ENCODE results near the gene BCAR1.
"Not testable (repeated sequence)": the region's sequence is repeated elsewhere in the genome, so short reads cannot be mapped to it uniquely, and the experiment has no call there.

The BCAR1 gene

GRCh38 chr16:75256696-75257343 is 5.4 kb upstream of the BCAR1 start:
- in situ Hi-C loops (cut with HindIII; ENCODE audit: low sequenced_read_pairs) = no loop called here

- in situ Hi-C loops (cut with HindIII; ENCODE audit: low sequenced_read_pairs) = no loop called here
These were observed 4.7 kb upstream of the BCAR1 start for GRCh38 chr16:75256059-75256571.

GRCh38 chr16:75254359-75254837 is 3.0 kb upstream of the BCAR1 start:
- in situ Hi-C loops (cut with HindIII; ENCODE audit: low sequenced_read_pairs) = no loop called here

GRCh38 chr16:75252946-75253911 is 1.8 kb upstream of the BCAR1 start:
- in situ Hi-C loops (cut with HindIII; ENCODE audit: low sequenced_read_pairs) = no loop called here

GRCh38 chr16:75252049-75252864 is 833 bp upstream of the BCAR1 start:
- in situ Hi-C loops (cut with HindIII; ENCODE audit: low sequenced_read_pairs) = no loop called here

GRCh38 chr16:75250809-75251279 is 580 bp downstream of the BCAR1 start:
- in situ Hi-C loops (cut with HindIII; ENCODE audit: low sequenced_read_pairs) = no loop called here

GRCh38 chr16:75250089-75250808 is 1.2 kb downstream of the BCAR1 start:
- in situ Hi-C loops (cut with HindIII; ENCODE audit: low sequenced_read_pairs) = no loop called here

- in situ Hi-C loops (cut with HindIII; ENCODE audit: low sequenced_read_pairs) = no loop called here
These were observed 2.0 kb downstream of the BCAR1 start for GRCh38 chr16:75249441-75249840.

- in situ Hi-C loops (cut with HindIII; ENCODE audit: low sequenced_read_pairs) = no loop called here
These were observed 2.7 kb downstream of the BCAR1 start for GRCh38 chr16:75248536-75249380.

- in situ Hi-C loops (cut with HindIII; ENCODE audit: low sequenced_read_pairs) = no loop called here
These were observed 3.3 kb downstream of the BCAR1 start for GRCh38 chr16:75248142-75248535.

GRCh38 chr16:75247249-75247648 is 4.2 kb downstream of the BCAR1 start:
- in situ Hi-C loops (cut with HindIII; ENCODE audit: low sequenced_read_pairs) = no loop called here

GRCh38 chr16:75246504-75247205 is 4.8 kb downstream of the BCAR1 start:
- in situ Hi-C loops (cut with HindIII; ENCODE audit: low sequenced_read_pairs) = no loop called here

GRCh38 chr16:75244844-75245758 is 6.3 kb downstream of the BCAR1 start:
- in situ Hi-C loops (cut with HindIII; ENCODE audit: low sequenced_read_pairs) = no loop called here

GRCh38 chr16:75244225-75244809 is 7.1 kb downstream of the BCAR1 start:
- in situ Hi-C loops (cut with HindIII; ENCODE audit: low sequenced_read_pairs) = no loop called here

- in situ Hi-C loops (cut with HindIII; ENCODE audit: low sequenced_read_pairs) = no loop called here
These were observed 7.7 kb downstream of the BCAR1 start for GRCh38 chr16:75243667-75244224.

GRCh38 chr16:75242436-75243078 is 8.9 kb downstream of the BCAR1 start:
- in situ Hi-C loops (cut with HindIII; ENCODE audit: low sequenced_read_pairs) = not testable (repeated sequence)
